Measurements from ENCODE around the gene FOXP4.

FOXP4 gene

DNA sequence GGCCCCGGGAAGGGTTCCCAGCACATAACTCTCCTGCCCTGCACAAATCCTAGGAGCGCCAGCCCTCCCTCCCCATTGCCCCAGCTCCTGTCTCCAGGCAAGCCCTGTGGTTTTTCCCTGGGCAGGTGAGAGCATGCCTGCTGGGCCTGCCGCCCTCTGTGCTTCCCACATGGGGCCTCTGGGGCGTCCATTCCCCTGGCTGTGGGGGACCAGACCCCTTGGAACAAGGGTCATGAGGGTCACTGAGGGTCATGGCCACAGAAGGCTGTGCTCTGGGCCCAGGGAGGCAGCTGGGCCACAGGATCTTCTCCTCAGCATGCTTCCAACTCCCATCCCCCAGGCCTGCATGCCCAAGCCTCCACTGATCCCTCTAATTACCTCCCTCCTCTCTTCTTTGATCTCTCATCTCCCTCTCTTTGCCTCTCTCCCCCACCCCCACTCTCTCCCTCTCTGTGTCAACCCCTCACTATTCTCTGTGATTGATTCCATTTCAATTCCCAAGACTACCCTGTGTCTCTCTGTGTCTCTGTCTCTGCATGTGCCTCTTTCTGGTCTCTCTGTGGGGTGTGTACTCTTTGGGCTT is 98.2 kb downstream of the FOXP4 start:
- in situ Hi-C loops (cut with MboI; ENCODE audit: low sequenced_read_pairs, unreplicated experiment): no loop called here
- DNase-seq (ENCODE audit: low spot score): no peak
- TF ChIP-seq, protein P1, sequence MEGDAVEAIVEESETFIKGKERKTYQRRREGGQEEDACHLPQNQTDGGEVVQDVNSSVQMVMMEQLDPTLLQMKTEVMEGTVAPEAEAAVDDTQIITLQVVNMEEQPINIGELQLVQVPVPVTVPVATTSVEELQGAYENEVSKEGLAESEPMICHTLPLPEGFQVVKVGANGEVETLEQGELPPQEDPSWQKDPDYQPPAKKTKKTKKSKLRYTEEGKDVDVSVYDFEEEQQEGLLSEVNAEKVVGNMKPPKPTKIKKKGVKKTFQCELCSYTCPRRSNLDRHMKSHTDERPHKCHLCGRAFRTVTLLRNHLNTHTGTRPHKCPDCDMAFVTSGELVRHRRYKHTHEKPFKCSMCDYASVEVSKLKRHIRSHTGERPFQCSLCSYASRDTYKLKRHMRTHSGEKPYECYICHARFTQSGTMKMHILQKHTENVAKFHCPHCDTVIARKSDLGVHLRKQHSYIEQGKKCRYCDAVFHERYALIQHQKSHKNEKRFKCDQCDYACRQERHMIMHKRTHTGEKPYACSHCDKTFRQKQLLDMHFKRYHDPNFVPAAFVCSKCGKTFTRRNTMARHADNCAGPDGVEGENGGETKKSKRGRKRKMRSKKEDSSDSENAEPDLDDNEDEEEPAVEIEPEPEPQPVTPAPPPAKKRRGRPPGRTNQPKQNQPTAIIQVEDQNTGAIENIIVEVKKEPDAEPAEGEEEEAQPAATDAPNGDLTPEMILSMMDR (IDR thresholded peaks at IDR 0.05; ENCODE audit: borderline replicate concordance, control extremely low read depth, extremely low read depth, insufficient read depth, missing control alignments): no peak

DNA sequence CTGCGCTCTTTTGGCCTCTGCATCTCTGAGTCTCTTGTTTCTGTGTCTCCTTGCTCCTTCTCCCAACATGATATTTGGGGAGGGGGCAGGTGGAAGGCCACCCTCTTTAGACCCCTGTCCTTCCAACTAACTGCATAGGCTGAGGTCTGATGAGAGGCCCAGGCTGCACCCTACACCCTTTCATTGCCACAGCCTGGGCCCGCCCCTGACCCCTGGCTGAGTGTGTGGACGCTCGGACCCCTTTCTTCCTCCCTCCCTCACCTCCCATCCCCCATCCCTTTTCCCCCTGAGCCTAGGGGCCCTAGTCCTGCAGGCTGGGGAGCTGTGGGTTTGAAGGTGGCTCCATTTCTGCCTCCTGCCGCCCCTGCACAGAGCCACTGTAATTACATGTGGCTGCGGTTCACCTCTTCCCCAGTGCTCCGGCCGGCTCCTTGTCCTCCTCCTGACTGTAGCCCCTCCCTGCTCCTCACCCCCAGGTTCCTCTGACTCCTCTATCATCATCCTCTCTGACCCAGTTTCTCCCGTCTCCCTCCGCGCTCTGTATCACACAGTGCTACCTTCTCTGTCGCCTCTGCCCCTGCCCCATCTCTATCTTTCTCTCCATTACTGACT is 98.9 kb downstream of the FOXP4 start:
- in situ Hi-C loops (cut with MboI; ENCODE audit: low sequenced_read_pairs, unreplicated experiment): no loop called here
- TF ChIP-seq, protein P1 (IDR thresholded peaks at IDR 0.05; ENCODE audit: borderline replicate concordance, control extremely low read depth, extremely low read depth, insufficient read depth, missing control alignments): no peak
- no peak for DNase-seq (ENCODE audit: low spot score)

DNA sequence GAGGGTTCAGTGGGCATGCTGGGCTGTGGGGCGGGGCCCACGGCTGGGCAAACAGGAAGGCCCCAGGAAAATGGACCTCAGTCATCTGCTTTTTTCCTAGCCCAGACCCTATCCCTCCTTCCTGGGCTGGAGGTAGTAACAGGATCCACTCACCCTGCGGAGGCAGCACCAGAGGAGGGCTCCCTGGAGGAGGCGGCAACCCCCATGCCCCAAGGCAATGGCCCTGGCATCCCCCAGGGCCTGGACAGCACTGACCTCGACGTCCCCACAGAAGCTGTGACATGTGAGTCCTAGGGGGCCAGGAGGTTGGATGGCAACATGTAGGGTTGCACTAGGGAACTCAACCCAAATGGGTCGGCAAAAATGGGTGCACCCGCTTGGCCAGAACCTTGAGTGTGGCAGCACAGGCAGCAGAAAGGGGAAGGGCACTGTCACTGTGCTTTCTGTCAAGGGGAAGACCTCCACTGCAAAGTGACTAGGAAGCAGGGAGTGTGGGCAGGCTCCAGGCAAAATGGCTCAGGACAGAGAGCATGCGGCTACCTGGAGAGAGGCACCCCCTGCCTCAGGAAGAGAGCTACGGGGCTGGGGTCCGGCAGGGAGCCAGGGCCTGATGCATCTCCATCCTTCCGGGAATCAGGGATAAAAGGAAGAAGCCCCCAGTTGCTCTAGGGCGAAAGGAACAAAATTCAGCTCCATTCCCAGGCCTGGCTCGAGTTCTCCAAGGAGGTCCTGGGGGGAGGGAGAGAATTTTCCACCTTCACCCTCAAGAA is 100.0 kb downstream of the FOXP4 start:
- TF ChIP-seq, protein P1 (IDR thresholded peaks at IDR 0.05; ENCODE audit: borderline replicate concordance, control extremely low read depth, extremely low read depth, insufficient read depth, missing control alignments): no peak
- in situ Hi-C loops (cut with MboI; ENCODE audit: low sequenced_read_pairs, unreplicated experiment): no loop called here
- no peak for DNase-seq (ENCODE audit: low spot score)

DNA sequence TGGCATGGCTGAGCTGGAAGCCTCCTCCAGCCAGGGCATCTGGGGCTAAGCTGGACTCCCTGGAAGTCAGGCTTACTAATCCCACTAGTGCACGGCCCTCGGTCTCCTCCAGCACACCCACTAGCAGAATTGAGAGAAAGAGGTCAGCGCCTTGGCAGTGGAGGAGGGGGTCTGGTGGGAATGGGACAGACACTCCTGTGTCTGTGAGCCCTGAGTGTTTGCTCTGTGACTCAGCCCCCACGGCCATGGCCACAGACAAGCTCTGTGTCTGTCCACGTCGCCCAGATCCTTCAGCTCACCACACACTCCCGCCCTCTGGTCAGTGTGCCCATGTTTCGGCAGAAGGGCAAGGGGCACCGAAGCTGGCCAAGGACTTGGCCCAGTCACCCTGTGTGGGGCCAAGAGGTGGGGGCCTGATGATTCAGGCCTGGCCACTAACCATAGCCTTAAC is 100.9 kb downstream of the FOXP4 start:
- in situ Hi-C loops (cut with MboI; ENCODE audit: low sequenced_read_pairs, unreplicated experiment): no loop called here
- TF ChIP-seq, protein P1 (IDR thresholded peaks at IDR 0.05; ENCODE audit: borderline replicate concordance, control extremely low read depth, extremely low read depth, insufficient read depth, missing control alignments): no peak
- DNase-seq (ENCODE audit: low spot score): no peak

DNA sequence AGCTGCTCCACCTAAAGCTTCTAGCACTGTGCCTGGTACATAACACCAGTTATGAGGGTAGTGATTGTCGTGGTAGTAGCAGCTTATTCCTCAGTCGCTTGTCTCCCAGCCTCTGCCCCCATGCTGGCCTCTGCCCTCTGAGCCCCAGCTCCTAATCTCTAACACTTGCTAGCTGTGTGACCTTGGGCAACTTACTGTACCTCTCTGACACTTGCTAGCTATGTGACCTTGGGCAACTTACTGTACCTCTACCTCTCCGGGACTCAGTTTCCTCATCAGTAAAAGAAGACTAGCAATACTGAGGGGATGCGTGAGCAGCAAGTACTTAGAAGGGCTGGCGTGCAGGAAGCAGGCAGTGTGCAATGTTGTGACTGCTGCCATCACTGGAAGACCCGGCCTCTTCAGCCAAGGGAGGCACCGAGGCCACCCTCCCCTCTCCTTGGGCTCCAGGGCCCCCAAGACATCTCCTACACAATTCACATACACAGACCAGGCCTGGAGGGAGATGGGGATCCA is 101.9 kb downstream of the FOXP4 start:
- DNase-seq (ENCODE audit: low spot score): no peak
- TF ChIP-seq, protein P1 (IDR thresholded peaks at IDR 0.05; ENCODE audit: borderline replicate concordance, control extremely low read depth, extremely low read depth, insufficient read depth, missing control alignments): no peak
- in situ Hi-C loops (cut with MboI; ENCODE audit: low sequenced_read_pairs, unreplicated experiment): no loop called here

DNA sequence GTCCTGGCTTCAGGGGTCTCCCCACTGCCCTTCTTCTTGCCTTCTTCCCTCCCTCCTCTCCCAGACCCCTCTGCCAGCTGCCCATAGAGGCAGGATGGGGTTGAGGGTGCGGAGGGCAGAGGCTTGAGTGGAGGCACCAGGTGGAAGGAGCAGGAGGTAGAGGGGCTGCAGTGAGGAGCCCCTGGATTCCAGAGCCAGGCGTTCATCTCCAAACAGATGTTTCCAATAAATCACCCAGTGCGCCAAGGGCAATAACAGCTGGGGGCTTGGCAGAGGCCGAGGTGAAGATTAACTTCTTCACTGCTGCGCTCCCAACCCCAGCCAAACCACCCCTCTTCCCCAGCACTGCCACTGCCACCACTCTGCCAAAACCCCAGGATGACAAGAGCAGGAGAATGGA is 102.7 kb downstream of the FOXP4 start:
- TF ChIP-seq, protein P1 (IDR thresholded peaks at IDR 0.05; ENCODE audit: borderline replicate concordance, control extremely low read depth, extremely low read depth, insufficient read depth, missing control alignments): no peak
- in situ Hi-C loops (cut with MboI; ENCODE audit: low sequenced_read_pairs, unreplicated experiment): no loop called here
- DNase-seq (ENCODE audit: low spot score): no peak
